GM18499 (cell line): ENCODE results near the gene ELP6.
"Not testable (repeated sequence)": the region's sequence is repeated elsewhere in the genome, so short reads cannot be mapped to it uniquely, and the experiment has no call there.

Experiments
- ATAC-seq: cut with Tn5 transposase; IDR thresholded peaks from one replicate; pipeline ENCODE4 v1.9.1; 2021; ENCODE audit warnings: moderate number of reproducible peaks; ENCODE audit not compliant: insufficient read depth, unreplicated experiment

The ELP6 gene

GRCh38 chr3:47469616-47470015 is 43.9 kb downstream of the ELP6 start:
- no peak for ATAC-seq

- not testable (repeated sequence) for ATAC-seq
Observed at GRCh38 chr3:47468315-47468714, 45.2 kb downstream of the ELP6 start.

GRCh38 chr3:47464588-47464987 is 48.9 kb downstream of the ELP6 start:
- ATAC-seq, result no peak

- ATAC-seq, result not testable (repeated sequence)
Observed at GRCh38 chr3:47459534-47460085, 53.9 kb downstream of the ELP6 start.

GRCh38 chr3:47456984-47457383 is 56.5 kb downstream of the ELP6 start:
- ATAC-seq, result no peak

- no peak for ATAC-seq
Observed at GRCh38 chr3:47455806-47456452, 57.6 kb downstream of the ELP6 start.

- ATAC-seq, result no peak
Observed at GRCh38 chr3:47452453-47453215, 60.9 kb downstream of the ELP6 start.
